Uterus (tissue), 4 donors: ENCODE measurements around the gene SRC. TPM values are rescaled to one million over a fixed set of nuclear protein-coding genes. Genes with fewer than 3 reads are reported as not detected.

ENCODE experiments used
- DNase-seq, 2 donors: peaks; one replicate each; pipeline ENCODE4 v3.0.0-alpha.2; 2019 to 2020
- H3K27ac ChIP-seq, 2 donors: fragments of 200-600 bp; sonication (generic); 1 replicate in 1 of 2; 2 replicates in 1 of 2; pipeline ENCODE4 v1.5.1; 2016 to 2018
- H3K27me3 ChIP-seq, 2 donors: fragments of 200-600 bp; sonication (generic); one replicate each; pipeline ENCODE4 v1.5.1; 2018 to 2019; ENCODE audit warnings: control low read depth in 1 of 2
- H3K36me3 ChIP-seq, 2 donors: fragments of 200-600 bp; sonication (generic); one replicate each; pipeline ENCODE4 v1.5.1; 2019; ENCODE audit warnings: control low read depth in 1 of 2
- H3K4me1 ChIP-seq, 2 donors: fragments of 200-600 bp; sonication (generic); one replicate each; pipeline ENCODE4 v1.5.1; 2018 to 2019; ENCODE audit warnings: control low read depth in 1 of 2
- H3K4me3 ChIP-seq, 2 donors: fragments of 200-600 bp; sonication (generic); 1 replicate in 1 of 2; 2 replicates in 1 of 2; pipeline ENCODE4 v1.5.1; 2018 to 2019; ENCODE audit warnings: mild to moderate bottlenecking in 1 of 2
- H3K9me3 ChIP-seq, 2 donors: fragments of 200-600 bp; sonication (generic); one replicate each; pipeline ENCODE4 v1.5.1; 2019; ENCODE audit warnings: control low read depth in 1 of 2
- POLR2A ChIP-seq, 2 donors: fragments of 450-650 bp; IDR thresholded peaks; one replicate each; pipeline ENCODE4 v1.6.1; 2016; ENCODE audit warnings: antibody characterized with exemption in 2 of 2, mild to moderate bottlenecking in 1 of 2, moderate library complexity in 1 of 2
- intact Hi-C: fragments of 100-400 bp; cut with DNase I; formaldehyde crosslinking; loops from one replicate; pipeline ENCODE4 v1.15.1; 2023; ENCODE audit warnings: low total_unique reads
- total RNA-seq, 4 donors: library from RNA; depleted of rRNA in 3 of 4; stranded (reverse); fragments of >200 nt in 3 of 4; gene quantifications; one replicate each; pipeline versions ENCODE4 v1.1.0 to v1.2.4, GENCODE V29; 2014 to 2023
- TF ChIP-seq, protein P1 (sequence below), 4 experiments: fragments of 200-600 bp in 2 of 4; fragments of 450-650 bp in 2 of 4; sonication (generic) in 2 of 4; IDR thresholded peaks; one replicate each; pipeline ENCODE4 v1.5.1; 2016 to 2019; ENCODE audit warnings: antibody characterized with exemption in 4 of 4, mild to moderate bottlenecking in 2 of 4, moderate library complexity in 1 of 4
- donor health status: DM: yes; HTN: yes; CAD: no.

The SRC gene
- total RNA-seq, 4 donors from 2014 or later: 25.0 to 110 (median 34.1) TPM

GRCh38 chr20:37362231-37362792 is 16.4 kb downstream of the SRC start:
- no peak for DNase-seq
- no peak overlapping the region for H3K27ac ChIP-seq
- no peaks in the 10 kb centered on the region for H3K9me3 ChIP-seq
- no peaks in the 10 kb centered on the region for H3K36me3 ChIP-seq
- intact Hi-C loops: no loop called here
- no peaks in the 10 kb centered on the region for H3K27me3 ChIP-seq
- H3K4me1 ChIP-seq: peaks cover 0 to 5% of the 10 kb centered on the region in 2 donors
- TF ChIP-seq, protein P1, sequence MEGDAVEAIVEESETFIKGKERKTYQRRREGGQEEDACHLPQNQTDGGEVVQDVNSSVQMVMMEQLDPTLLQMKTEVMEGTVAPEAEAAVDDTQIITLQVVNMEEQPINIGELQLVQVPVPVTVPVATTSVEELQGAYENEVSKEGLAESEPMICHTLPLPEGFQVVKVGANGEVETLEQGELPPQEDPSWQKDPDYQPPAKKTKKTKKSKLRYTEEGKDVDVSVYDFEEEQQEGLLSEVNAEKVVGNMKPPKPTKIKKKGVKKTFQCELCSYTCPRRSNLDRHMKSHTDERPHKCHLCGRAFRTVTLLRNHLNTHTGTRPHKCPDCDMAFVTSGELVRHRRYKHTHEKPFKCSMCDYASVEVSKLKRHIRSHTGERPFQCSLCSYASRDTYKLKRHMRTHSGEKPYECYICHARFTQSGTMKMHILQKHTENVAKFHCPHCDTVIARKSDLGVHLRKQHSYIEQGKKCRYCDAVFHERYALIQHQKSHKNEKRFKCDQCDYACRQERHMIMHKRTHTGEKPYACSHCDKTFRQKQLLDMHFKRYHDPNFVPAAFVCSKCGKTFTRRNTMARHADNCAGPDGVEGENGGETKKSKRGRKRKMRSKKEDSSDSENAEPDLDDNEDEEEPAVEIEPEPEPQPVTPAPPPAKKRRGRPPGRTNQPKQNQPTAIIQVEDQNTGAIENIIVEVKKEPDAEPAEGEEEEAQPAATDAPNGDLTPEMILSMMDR (IDR thresholded peaks at IDR 0.05): no peak
- no peak for TF ChIP-seq POLR2A (IDR thresholded peaks at IDR 0.05)
- no peak overlapping the region for H3K4me3 ChIP-seq

DNA sequence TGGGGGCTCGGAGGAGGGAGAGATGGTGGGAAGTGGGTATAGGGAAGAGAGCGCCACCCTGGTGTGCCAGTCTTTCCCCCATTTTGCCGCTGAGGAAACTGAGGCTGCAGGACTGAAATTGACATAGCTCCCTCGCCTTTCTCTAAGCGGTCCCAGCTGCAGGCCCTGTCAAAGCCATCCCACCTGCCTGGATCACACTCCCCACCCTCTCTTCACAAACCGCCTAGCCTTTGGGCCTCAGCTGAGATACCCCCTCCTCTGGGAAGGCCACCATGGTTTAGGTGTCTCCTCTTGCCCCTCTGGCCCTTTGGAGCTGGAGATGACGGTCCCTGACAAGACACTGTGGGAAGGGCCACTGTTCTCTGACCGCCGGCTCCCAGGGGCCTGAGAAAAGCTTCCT is 16.9 kb downstream of the SRC start:
- no peak for DNase-seq
- TF ChIP-seq POLR2A (IDR thresholded peaks at IDR 0.05): no peak
- TF ChIP-seq, protein P1 (IDR thresholded peaks at IDR 0.05): no peak
- H3K4me3 ChIP-seq: no peak overlapping the region
- H3K27ac ChIP-seq: no peak overlapping the region
- H3K9me3 ChIP-seq: no peaks in the 10 kb centered on the region
- intact Hi-C loops: no loop called here
- H3K36me3 ChIP-seq: no peaks in the 10 kb centered on the region
- H3K4me1 ChIP-seq: peaks cover 0 to 5% of the 10 kb centered on the region in 2 donors
- no peaks in the 10 kb centered on the region for H3K27me3 ChIP-seq

DNA sequence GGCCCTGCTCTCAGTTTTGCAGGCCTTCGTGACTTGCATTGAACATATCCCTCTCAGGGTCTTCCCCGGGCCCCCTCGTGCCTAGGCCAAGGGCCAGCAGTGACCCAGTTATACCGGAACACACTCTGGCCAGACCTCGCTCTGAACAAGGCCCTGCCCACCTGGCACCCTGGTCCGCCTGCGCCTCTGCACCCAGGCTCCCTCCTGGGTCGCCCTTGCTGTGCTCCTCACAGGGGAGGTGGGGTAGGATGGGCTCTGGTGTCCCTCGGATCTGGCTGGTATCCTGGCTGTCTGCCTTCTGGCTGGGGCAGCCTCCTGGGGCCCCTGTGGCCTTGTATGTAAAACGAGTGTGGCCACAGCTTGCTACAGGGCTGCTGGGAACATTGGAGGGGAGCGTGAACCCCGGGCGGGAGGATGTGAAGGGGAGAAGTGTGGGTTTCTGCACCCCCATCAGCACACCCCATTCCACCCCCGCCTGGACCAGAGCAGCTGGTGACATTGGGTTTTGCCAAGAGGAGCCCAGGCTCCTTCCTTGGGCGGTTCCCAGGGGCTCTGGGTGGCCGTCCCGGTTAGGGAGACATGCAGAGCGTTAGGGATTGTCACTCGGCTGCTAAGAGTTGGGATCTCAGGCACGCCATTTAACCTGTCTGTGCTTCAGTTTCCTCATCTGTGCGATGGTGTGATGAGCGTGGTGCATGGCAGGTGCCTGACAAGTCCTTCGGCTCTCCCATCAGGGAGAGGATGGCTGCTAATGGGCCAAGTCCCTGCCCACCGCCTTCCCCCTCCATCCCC is 17.5 kb downstream of the SRC start:
- H3K36me3 ChIP-seq: no peaks in the 10 kb centered on the region
- no peak for DNase-seq
- no peak for TF ChIP-seq POLR2A (IDR thresholded peaks at IDR 0.05)
- TF ChIP-seq, protein P1 (IDR thresholded peaks at IDR 0.05): no peak

GRCh38 chr20:37364013-37364926 is 18.3 kb downstream of the SRC start:
- intact Hi-C loops: no loop called here
- DNase-seq: peak in 1 of 2 donors; percentile 12
- TF ChIP-seq, protein P1 (IDR thresholded peaks at IDR 0.05): no peak
- TF ChIP-seq POLR2A (IDR thresholded peaks at IDR 0.05): no peak
- Histone ChIP-seq H3K27me3 (no peaks in the 10 kb centered on the region), H3K27ac (no peak overlapping the region), H3K36me3 (no peaks in the 10 kb centered on the region), H3K9me3 (no peaks in the 10 kb centered on the region), H3K4me1 (no peaks in the 10 kb centered on the region), H3K4me3 (no peak overlapping the region)

More for the DNA sequence above, 17.5 kb downstream of the SRC start:
- H3K4me3 ChIP-seq: no peak overlapping the region
- no peak overlapping the region for H3K27ac ChIP-seq
- intact Hi-C loops: no loop called here
- no peaks in the 10 kb centered on the region for H3K27me3 ChIP-seq
- H3K9me3 ChIP-seq: no peaks in the 10 kb centered on the region
- H3K4me1 ChIP-seq: peaks cover 0 to 4% of the 10 kb centered on the region in 2 donors
